ENCODE measurements around the gene PLEKHH3.

- TF ChIP-seq REST (IDR thresholded peaks at IDR 0.05; ENCODE audit: low read depth): no peak
- TF ChIP-seq RAD21 (IDR thresholded peaks at IDR 0.05; ENCODE audit: low read depth): no peak
- no peak for TF ChIP-seq YY1 (IDR thresholded peaks at IDR 0.05; ENCODE audit: low read depth)
- TF ChIP-seq USF1 (IDR thresholded peaks at IDR 0.05): no peak
- no peak for TF ChIP-seq TAF1 (IDR thresholded peaks at IDR 0.05; ENCODE audit: low read depth)
- no peak for TF ChIP-seq EP300 (IDR thresholded peaks at IDR 0.05; ENCODE audit: borderline replicate concordance)
- no peak for TF ChIP-seq ZBTB7A (IDR thresholded peaks at IDR 0.05; ENCODE audit: low read depth)
- TF ChIP-seq NFIC (IDR thresholded peaks at IDR 0.05): no peak
- no peak for TF ChIP-seq MAX (IDR thresholded peaks at IDR 0.05)
- no peak for TF ChIP-seq CREB1 (IDR thresholded peaks at IDR 0.05; ENCODE audit: low read depth)
- no peak for TF ChIP-seq TEAD4 (IDR thresholded peaks at IDR 0.05)
- TF ChIP-seq FOXM1 (IDR thresholded peaks at IDR 0.05; ENCODE audit: borderline replicate concordance, low read depth): no peak
These were observed 43.8 kb downstream of the PLEKHH3 start for GRCh38 chr17:42632949-42633444.

All from Ishikawa (cell line).